Endothelial cell of umbilical vein (primary cell): Measurements from ENCODE around the gene SLC14A1. TPM values are rescaled to one million over a fixed set of nuclear protein-coding genes. Genes with fewer than 3 reads are reported as not detected.

ENCODE experiments used
- BruUV-seq: library from RNA; stranded (reverse); fragments of 400-500 nt; replicated peaks from 2 replicates; lab custom pipeline; 2021; lab: Mats Ljungman, UMichigan
- CTCF ChIA-PET: fragments of 300-600, 350-600 bp; sonication (Branson Sonifier 250); formaldehyde crosslinking; loops from one replicate; lab custom pipeline; 2021; ENCODE audit warnings: antibody characterized with exemption, inconsistent platforms; lab: Charles Lee
- POLR2A ChIA-PET: fragments of 300-600, 350-600 bp; sonication (Branson Sonifier 250); formaldehyde crosslinking; loops from one replicate; lab custom pipeline; 2021; ENCODE audit warnings: antibody characterized with exemption, inconsistent platforms; lab: Charles Lee
- DNase-seq: peaks from one replicate; pipeline ENCODE4 v3.0.0-alpha.2; 2011; ENCODE audit warnings: low read depth, low spot score
- FAIRE-seq: peaks from 2 replicates; lab custom pipeline; 2011; peaks lifted over from hg19 to GRCh38; lab: Jason Lieb, UNC
- H2AFZ ChIP-seq: 2 replicates; pipeline ENCODE4 v1.6.0; 2012; ENCODE audit warnings: low read depth, low read length, control low read depth, inconsistent platforms
- H3K27ac ChIP-seq: 2 replicates; pipeline ENCODE4 v1.5.1; 2011; ENCODE audit warnings: low read depth, mild to moderate bottlenecking, control low read depth, low read length, moderate library complexity; ENCODE audit not compliant: insufficient read depth
- H3K27me3 ChIP-seq, 2 experiments: 2 replicates each; pipeline versions ENCODE4 v1.6.0 to v1.6.1; 2011; ENCODE audit warnings: low read length in 2 of 2, mixed read lengths in 1 of 2; ENCODE audit not compliant: control insufficient read depth in 2 of 2, insufficient read depth in 2 of 2
- H3K36me3 ChIP-seq, 2 experiments: 2 replicates in 1 of 2; 3 replicates in 1 of 2; pipeline ENCODE4 v1.5.1; 2011; ENCODE audit warnings: low read length in 2 of 2, mild to moderate bottlenecking in 1 of 2, moderate library complexity in 1 of 2; ENCODE audit not compliant: control insufficient read depth in 2 of 2, insufficient read depth in 2 of 2; ENCODE audit errors: extremely low read depth in 1 of 2
- H3K4me1 ChIP-seq: 3 replicates; pipeline ENCODE4 v1.5.1; 2011; ENCODE audit warnings: mild to moderate bottlenecking, low read length; ENCODE audit not compliant: control insufficient read depth, insufficient read depth; ENCODE audit errors: extremely low read depth
- H3K4me2 ChIP-seq: 2 replicates; pipeline ENCODE4 v1.6.1; 2011; ENCODE audit warnings: low read length, control low read depth, mixed read lengths; ENCODE audit not compliant: insufficient read depth
- H3K4me3 ChIP-seq, 3 experiments: fragments of 200-600 bp in 1 of 3; sonication (generic), shearing (Covaris generic) in 1 of 3; replicated peaks in 1 of 3; 2 replicates each; pipeline ENCODE4 v1.5.1; 2011 to 2016; ENCODE audit warnings: control low read depth in 3 of 3, low read length in 3 of 3, mild to moderate bottlenecking in 2 of 3, inconsistent platforms in 1 of 3, low read depth in 1 of 3, moderate library complexity in 1 of 3; ENCODE audit not compliant: insufficient read depth in 1 of 3
- H3K79me2 ChIP-seq: 2 replicates; pipeline ENCODE4 v1.6.0; 2012; ENCODE audit warnings: low read length, inconsistent platforms; ENCODE audit not compliant: control insufficient read depth, insufficient read depth
- H3K9ac ChIP-seq: replicated peaks from 2 replicates; pipeline ENCODE3; 2011; ENCODE audit warnings: low read length, control low read depth; ENCODE audit not compliant: insufficient read depth; ENCODE audit errors: extremely low read depth
- H3K9me1 ChIP-seq: replicated peaks from 3 replicates; pipeline ENCODE4 v1.6.0; 2011; ENCODE audit warnings: mild to moderate bottlenecking, low read length; ENCODE audit not compliant: control insufficient read depth, insufficient read depth; ENCODE audit errors: extremely low read depth
- H3K9me3 ChIP-seq: replicated peaks from 2 replicates; pipeline ENCODE4 v1.5.1; 2012; ENCODE audit warnings: low read length, inconsistent platforms; ENCODE audit not compliant: control insufficient read depth, insufficient read depth
- H4K20me1 ChIP-seq: replicated peaks from 2 replicates; pipeline ENCODE3; 2011; ENCODE audit warnings: mild to moderate bottlenecking, low read length; ENCODE audit not compliant: control insufficient read depth, insufficient read depth; ENCODE audit errors: extremely low read depth
- EZH2 ChIP-seq: IDR thresholded peaks from 2 replicates; pipeline ENCODE4 v1.6.1; 2012; ENCODE audit warnings: borderline replicate concordance, low read depth, mild to moderate bottlenecking, moderate library complexity, low read length, inconsistent platforms; ENCODE audit not compliant: severe bottlenecking
- FOS ChIP-seq: IDR thresholded peaks from 2 replicates; pipeline ENCODE4 v1.6.1; 2011; ENCODE audit warnings: mild to moderate bottlenecking, low read length, moderate library complexity, borderline replicate concordance; ENCODE audit not compliant: insufficient read depth
- GATA2 ChIP-seq: IDR thresholded peaks from 2 replicates; pipeline ENCODE4 v1.7.0; 2011; ENCODE audit warnings: low read depth, mild to moderate bottlenecking, moderate library complexity, mixed read lengths, low read length; ENCODE audit not compliant: insufficient read length, insufficient read depth
- JUN ChIP-seq: IDR thresholded peaks from 2 replicates; pipeline ENCODE4 v1.6.1; 2011; ENCODE audit warnings: borderline replicate concordance, low read depth; ENCODE audit not compliant: insufficient read length, insufficient read depth
- MYC ChIP-seq: IDR thresholded peaks from one replicate; pipeline ENCODE4 v1.6.1; 2011; ENCODE audit warnings: mild to moderate bottlenecking, low read depth, low read length
- POLR2A ChIP-seq: IDR thresholded peaks from 2 replicates; pipeline ENCODE4 v1.6.1; 2012; ENCODE audit warnings: low read depth, mild to moderate bottlenecking, control low read depth, low read length
- POLR2AphosphoS5 ChIP-seq: IDR thresholded peaks from 2 replicates; pipeline ENCODE4 v1.6.1; 2012; ENCODE audit warnings: low read depth, mild to moderate bottlenecking, control low read depth, low read length, moderate library complexity; ENCODE audit not compliant: insufficient read depth
- dilution Hi-C: fragments of 300-500 bp; cut with MboI; formaldehyde crosslinking; loops from one replicate; pipeline ENCODE4 v1.15.0; 2019; ENCODE audit warnings: low sequenced_read_pairs; ENCODE audit not compliant: extremely low pct_ligation_motif_present
- intact Hi-C: fragments of 100-400 bp; cut with micrococcal nuclease; formaldehyde crosslinking; loops from one replicate; pipeline ENCODE4 v1.10.0; 2022
- polyA plus RNA-seq, 4 experiments: library from polyadenylated mRNA; depleted of rRNA in 3 of 4; stranded (reverse) in 3 of 4; unstranded in 1 of 4; fragments of >200 nt; gene quantifications; 2 replicates each; pipeline versions ENCODE4 v1.2.1 to v1.2.3, GENCODE V29; 2011 to 2012; ENCODE audit warnings: missing spikeins in 1 of 4
- total RNA-seq: library from RNA; stranded (reverse); gene quantifications from 2 replicates; pipeline ENCODE4 v1.2.3, GENCODE V29; 2021
- TF ChIP-seq, protein P1 (sequence below): IDR thresholded peaks from 2 replicates; pipeline ENCODE4 v1.6.1; 2011; ENCODE audit not compliant: insufficient read depth, insufficient read length
- TF ChIP-seq, protein P2 (sequence below), 2 donors: IDR thresholded peaks; 1 replicate in 1 of 2; 2 replicates in 1 of 2; pipeline ENCODE4 v1.5.1; 2011; ENCODE audit warnings: low read length in 2 of 2, mild to moderate bottlenecking in 2 of 2, moderate library complexity in 2 of 2, control low read depth in 1 of 2, inconsistent platforms in 1 of 2, low read depth in 1 of 2; ENCODE audit not compliant: insufficient read depth in 1 of 2; ENCODE audit errors: extremely low read depth in 1 of 2

Gene SLC14A1
- total and polyA plus RNA-seq, 2 donors (not counting 3 experiments of a cell fraction or from before 2014, with no cell fraction given) = not detected

DNA sequence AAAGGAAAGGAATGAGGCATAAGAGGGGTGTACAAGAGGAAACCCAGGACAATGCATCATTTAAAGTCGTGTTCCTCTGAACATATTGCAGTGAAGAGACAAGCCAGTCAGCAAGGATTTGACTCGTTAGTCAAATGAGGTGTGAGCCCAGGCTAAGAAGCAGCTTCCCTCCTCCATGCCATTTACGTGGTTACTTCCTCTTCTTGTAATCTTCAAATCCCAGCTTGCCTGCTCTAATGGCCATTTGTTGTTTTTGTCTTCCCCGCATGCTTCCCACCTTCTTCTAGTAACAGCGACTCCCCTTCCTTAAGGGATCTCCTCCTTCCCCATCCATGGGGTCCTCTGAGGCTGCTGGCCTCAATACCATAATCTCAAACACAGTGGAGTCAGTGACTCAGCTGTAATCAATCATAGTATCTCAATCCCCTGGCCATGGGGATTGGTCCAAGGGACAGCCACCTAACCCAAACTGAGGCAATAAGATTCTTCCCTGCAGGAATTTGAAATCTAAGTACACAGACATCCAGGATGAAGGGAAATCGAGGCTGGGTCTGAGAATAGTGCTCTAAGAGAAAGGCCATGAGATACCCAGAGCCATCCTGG is 37.6 kb downstream of the SLC14A1 start:
- DNase-seq = peak; percentile 32
- BruUV-seq = no TSS peak
- no peak overlapping the region for H2AFZ ChIP-seq
- FAIRE-seq = no peak
- H3K4me1 ChIP-seq = peaks cover 30% of the 10 kb centered on the region
- intact Hi-C loops (no loop called here), dilution Hi-C loops (no loop called here)
- H3K27ac ChIP-seq = no peak overlapping the region
- H3K9ac ChIP-seq = no peak overlapping the region
- H3K27me3 ChIP-seq = no peaks in the 10 kb centered on the region
- no peaks in the 10 kb centered on the region for H3K79me2 ChIP-seq
- H3K9me1 ChIP-seq = no peaks in the 10 kb centered on the region
- H4K20me1 ChIP-seq = no peaks in the 10 kb centered on the region
- no peak for TF ChIP-seq FOS
- TF ChIP-seq MYC = no peak
- no peak for TF ChIP-seq JUN
- no peak for TF ChIP-seq GATA2
- TF ChIP-seq EZH2 = no peak
- TF ChIP-seq POLR2A = no peak
- TF ChIP-seq, protein P1, sequence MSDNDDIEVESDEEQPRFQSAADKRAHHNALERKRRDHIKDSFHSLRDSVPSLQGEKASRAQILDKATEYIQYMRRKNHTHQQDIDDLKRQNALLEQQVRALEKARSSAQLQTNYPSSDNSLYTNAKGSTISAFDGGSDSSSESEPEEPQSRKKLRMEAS = no peak
- TF ChIP-seq POLR2AphosphoS5 = no peak
- TF ChIP-seq, protein P2, sequence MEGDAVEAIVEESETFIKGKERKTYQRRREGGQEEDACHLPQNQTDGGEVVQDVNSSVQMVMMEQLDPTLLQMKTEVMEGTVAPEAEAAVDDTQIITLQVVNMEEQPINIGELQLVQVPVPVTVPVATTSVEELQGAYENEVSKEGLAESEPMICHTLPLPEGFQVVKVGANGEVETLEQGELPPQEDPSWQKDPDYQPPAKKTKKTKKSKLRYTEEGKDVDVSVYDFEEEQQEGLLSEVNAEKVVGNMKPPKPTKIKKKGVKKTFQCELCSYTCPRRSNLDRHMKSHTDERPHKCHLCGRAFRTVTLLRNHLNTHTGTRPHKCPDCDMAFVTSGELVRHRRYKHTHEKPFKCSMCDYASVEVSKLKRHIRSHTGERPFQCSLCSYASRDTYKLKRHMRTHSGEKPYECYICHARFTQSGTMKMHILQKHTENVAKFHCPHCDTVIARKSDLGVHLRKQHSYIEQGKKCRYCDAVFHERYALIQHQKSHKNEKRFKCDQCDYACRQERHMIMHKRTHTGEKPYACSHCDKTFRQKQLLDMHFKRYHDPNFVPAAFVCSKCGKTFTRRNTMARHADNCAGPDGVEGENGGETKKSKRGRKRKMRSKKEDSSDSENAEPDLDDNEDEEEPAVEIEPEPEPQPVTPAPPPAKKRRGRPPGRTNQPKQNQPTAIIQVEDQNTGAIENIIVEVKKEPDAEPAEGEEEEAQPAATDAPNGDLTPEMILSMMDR (IDR thresholded peaks at IDR 0.05; ENCODE audit: extremely low read depth in 1 of 2, insufficient read depth in 1 of 2, low read depth in 1 of 2, low read length in 2 of 2) = no peak
- no peaks in the 10 kb centered on the region for H3K36me3 ChIP-seq
- H3K4me3 ChIP-seq = no peak overlapping the region
- no peaks in the 10 kb centered on the region for H3K9me3 ChIP-seq
- CTCF ChIA-PET = interaction anchor here (0.6 to 1.9 kb wide), 3 partner anchors 68 to 109 kb away, joined by 3 to 6 read pairs (median 4); no protein-coding TSS in a partner anchor
- H3K4me2 ChIP-seq = no peak overlapping the region
- POLR2A ChIA-PET = no interaction called here
